ENCODE measurements around the gene FLYWCH2. TPM values are rescaled to one million over a fixed set of nuclear protein-coding genes. Genes with fewer than 3 reads are reported as not detected.

The FLYWCH2 gene
- total and polyA plus RNA-seq, 2 of the 8 experiments (the other 6 are each of a cell fraction or from before 2014, with no cell fraction given): 16.4 to 30.7 TPM

GRCh38 chr16:2841606-2842339 lies 41.2 kb upstream of the FLYWCH2 start:
- Histone ChIP-seq H2AK5ac (ENCODE audit: low read depth, low read length) (no peak overlapping the region), H2AFZ (ENCODE audit: low read length) (no peak overlapping the region), H3K27me3 (replicated peaks in 1 of 4; ENCODE audit: control insufficient read depth in 3 of 4, extremely low read depth in 1 of 4, insufficient read depth in 3 of 4, low read length in 3 of 4) (peaks cover 0 to 6% (median 3%) of the 10 kb centered on the region in 4 experiments; a peak in 4 of 7 replicates), H2BK20ac (ENCODE audit: low read length) (no peak overlapping the region), H3K23me2 (ENCODE audit: low read depth, low read length) (peaks cover 9% of the 10 kb centered on the region; the same call in 1 of the 2 replicates), H4K91ac (replicated peaks; ENCODE audit: insufficient read length, low read length) (no peak overlapping the region), H4K20me1 (replicated peaks in 1 of 2; ENCODE audit: control insufficient read depth in 1 of 2, insufficient read depth in 2 of 2, low read length in 2 of 2) (peaks cover 0 to 2% of the 10 kb centered on the region in 2 experiments), H4K8ac (ENCODE audit: extremely low read depth, insufficient read depth, low read length) (no peak overlapping the region), H3K4me3 (ENCODE audit: extremely low read depth in 1 of 4, insufficient read depth in 2 of 4, low read depth in 3 of 4, low read length in 4 of 4) (peak overlapping the region in 1 of 4 experiments; percentile 39; a peak in 1 of 8 replicates), H3K36me3 (ENCODE audit: control insufficient read depth in 2 of 4, insufficient read depth in 4 of 4, low read length in 3 of 4) (no peaks in the 10 kb centered on the region), H2BK15ac (ENCODE audit: low read length) (no peak overlapping the region), H3K18ac (ENCODE audit: extremely low read depth, low read length) (no peak overlapping the region), H3K4me1 (replicated peaks in 1 of 4; ENCODE audit: control insufficient read depth in 3 of 4, insufficient read depth in 4 of 4, low read length in 3 of 4) (peaks cover 0 to 3% (median 2%) of the 10 kb centered on the region in 4 experiments; a peak in 3 of 7 replicates), H2BK120ac (replicated peaks; ENCODE audit: low read depth, low read length) (no peak overlapping the region), H3K56ac (replicated peaks; ENCODE audit: insufficient read length, low read depth, low read length) (no peak overlapping the region), H3K79me2 (ENCODE audit: control insufficient read depth in 1 of 2, insufficient read depth in 2 of 2, low read length in 2 of 2) (no peaks in the 10 kb centered on the region), H3K27ac (ENCODE audit: low read depth, low read length) (no peak overlapping the region), H3K4ac (replicated peaks; ENCODE audit: insufficient read length, low read depth, low read length) (no peak overlapping the region), H3K4me2 (ENCODE audit: insufficient read depth in 1 of 2, low read depth in 2 of 2, low read length in 2 of 2) (0 out of 4 replicates have a peak overlapping the region, but pooled peaks of 1 of the 2 experiments have one; percentile 15), H2BK12ac (ENCODE audit: low read depth, low read length) (no peak overlapping the region), H3K14ac (ENCODE audit: insufficient read length) (no peak overlapping the region), H3K79me1 (ENCODE audit: low read depth, low read length) (no peaks in the 10 kb centered on the region), H2BK5ac (ENCODE audit: low read depth, low read length) (no peak overlapping the region), H3K9ac (replicated peaks in 1 of 4; ENCODE audit: extremely low read depth in 1 of 4, low read depth in 3 of 4, low read length in 3 of 4) (no peak overlapping the region), H3K23ac (ENCODE audit: insufficient read length) (no peak overlapping the region), H4K5ac (ENCODE audit: insufficient read length, low read depth, low read length) (no peak overlapping the region), H3K9me3 (ENCODE audit: insufficient read depth in 2 of 2, low read depth in 1 of 2, low read length in 1 of 2) (no peaks in the 10 kb centered on the region)
- 82% methylated on average over 16 of the region's 18 CpGs; no CpG with 5 or more reads in 1 of the 2 experiments for WGBS, 2 experiments (ENCODE audit: extremely low coverage in 1 of 2, insufficient coverage in 1 of 2, insufficient read length in 1 of 2, insufficient replicate concordance in 2 of 2, low coverage in 1 of 2, low lambda C conversion rate in 2 of 2, missing lambda C conversion rate in 1 of 2)
- no peak for TF ChIP-seq HDAC2 (IDR thresholded peaks at IDR 0.05; ENCODE audit: borderline replicate concordance in 1 of 2, low read depth in 2 of 2, low read length in 2 of 2)
- no peak for TF ChIP-seq USF2 (IDR thresholded peaks at IDR 0.05; ENCODE audit: low read length)
- no peak for TF ChIP-seq ATF2 (IDR thresholded peaks at IDR 0.05; ENCODE audit: low read length)
- TF ChIP-seq MAX (IDR thresholded peaks at IDR 0.05): no peak
- no peak for TF ChIP-seq KDM5A (IDR thresholded peaks at IDR 0.05; ENCODE audit: low read length)
- TF ChIP-seq TAF1 (IDR thresholded peaks at IDR 0.05; ENCODE audit: low read depth, low read length): no peak
- no peak for TF ChIP-seq SP4 (IDR thresholded peaks at IDR 0.05; ENCODE audit: low read length)
- no peak for TF ChIP-seq SUZ12 (IDR thresholded peaks at IDR 0.05; ENCODE audit: low read length)
- TF ChIP-seq BRCA1 (IDR thresholded peaks at IDR 0.05; ENCODE audit: low read depth, low read length): no peak
- ChIA-PET POLR2A (ENCODE audit: partially characterized antibody) (interaction anchor here (0.6 to 1.3 kb wide), 3 partner anchors 12 to 75 kb away, joined by 3 read pairs; no protein-coding TSS in a partner anchor), CTCF (ENCODE audit: partially characterized antibody) (interaction anchor here (0.6 to 4.9 kb wide), 17 partner anchors 9 to 123 kb away, joined by 3 to 49 read pairs (median 4); partner anchors contain the start of gene PRSS22)
- FAIRE-seq: no peak
- DNase-seq (ENCODE audit: low read depth in 1 of 2, low spot score in 2 of 2): no peak
